Immature natural killer cell (primary cell): ENCODE data around the gene SDK1. TPM values are rescaled to one million over a fixed set of nuclear protein-coding genes. Genes with fewer than 3 reads are reported as not detected.

Experiments
- DNase-seq, 3 donors: peaks; one replicate each; pipeline ENCODE4 v3.0.0; 2022; ENCODE audit warnings: mixed read lengths in 1 of 3
- H3K27ac Mint-ChIP-seq, 6 donors: one replicate each; pipeline ENCODE4 v1.8.0; 2020; ENCODE audit warnings: mixed read lengths in 6 of 6, mild to moderate bottlenecking in 5 of 6, inconsistent platforms in 4 of 6, moderate library complexity in 3 of 6
- H3K27me3 Mint-ChIP-seq, 3 donors: one replicate each; pipeline ENCODE4 v1.8.0; 2020 to 2021; ENCODE audit warnings: low read depth in 3 of 3, mild to moderate bottlenecking in 3 of 3, mixed read lengths in 3 of 3, moderate library complexity in 3 of 3, inconsistent platforms in 1 of 3
- H3K36me3 Mint-ChIP-seq, 3 donors: one replicate each; pipeline ENCODE4 v1.8.0; 2020; ENCODE audit warnings: mixed read lengths in 3 of 3, inconsistent platforms in 2 of 3, mild to moderate bottlenecking in 2 of 3
- H3K4me1 Mint-ChIP-seq, 2 donors: one replicate each; pipeline ENCODE4 v1.8.0; 2020; ENCODE audit warnings: inconsistent platforms in 2 of 2, mild to moderate bottlenecking in 2 of 2, mixed read lengths in 2 of 2, moderate library complexity in 1 of 2
- H3K4me3 Mint-ChIP-seq, 5 donors: one replicate each; pipeline ENCODE4 v1.8.0; 2020; ENCODE audit warnings: mild to moderate bottlenecking in 5 of 5, mixed read lengths in 5 of 5, inconsistent platforms in 3 of 5, moderate library complexity in 3 of 5
- H3K9me3 Mint-ChIP-seq, 6 donors: one replicate each; pipeline ENCODE4 v1.8.0; 2020; ENCODE audit warnings: mild to moderate bottlenecking in 6 of 6, mixed read lengths in 6 of 6, inconsistent platforms in 4 of 6, moderate library complexity in 3 of 6
- polyA plus RNA-seq, 3 donors: library from polyadenylated mRNA; unstranded; fragments of 300-500 nt; fragmentation: Illumina TruSeq; gene quantifications; one replicate each; pipeline ENCODE4 v1.2.3, GENCODE V29; 2021

The SDK1 gene
- polyA plus RNA-seq, 3 donors from 2014 or later, result not detected

DNA sequence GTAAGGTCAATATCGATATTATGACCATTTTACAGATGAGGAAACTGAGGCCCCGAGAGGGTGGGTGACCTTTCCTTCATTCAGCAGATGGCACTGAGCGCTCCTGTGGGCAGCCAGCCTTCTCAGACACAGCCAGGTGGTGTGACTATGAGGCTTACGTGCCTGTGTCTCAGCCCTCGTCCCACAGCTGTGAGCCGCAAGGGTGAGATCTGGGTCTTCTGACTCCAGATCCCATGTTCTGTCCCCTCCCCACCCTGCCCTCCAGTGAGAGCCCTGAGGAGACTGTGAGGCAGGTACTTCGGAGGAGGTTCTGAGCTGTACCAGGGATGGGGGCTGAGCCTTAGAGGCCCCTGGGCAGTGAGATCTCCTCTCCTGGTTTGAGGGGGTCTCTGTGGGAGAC, 767.2 kb downstream of the SDK1 start:
- Mint-ChIP-seq H3K27me3 (peaks cover 0 to 6% (median 3%) of the 10 kb centered on the region in 3 donors), H3K4me3 (no peak overlapping the region), H3K4me1 (peaks cover 0 to 5% of the 10 kb centered on the region in 2 donors), H3K9me3 (no peaks in the 10 kb centered on the region), H3K36me3 (no peaks in the 10 kb centered on the region), H3K27ac (no peak overlapping the region)
- no peak for DNase-seq

DNA sequence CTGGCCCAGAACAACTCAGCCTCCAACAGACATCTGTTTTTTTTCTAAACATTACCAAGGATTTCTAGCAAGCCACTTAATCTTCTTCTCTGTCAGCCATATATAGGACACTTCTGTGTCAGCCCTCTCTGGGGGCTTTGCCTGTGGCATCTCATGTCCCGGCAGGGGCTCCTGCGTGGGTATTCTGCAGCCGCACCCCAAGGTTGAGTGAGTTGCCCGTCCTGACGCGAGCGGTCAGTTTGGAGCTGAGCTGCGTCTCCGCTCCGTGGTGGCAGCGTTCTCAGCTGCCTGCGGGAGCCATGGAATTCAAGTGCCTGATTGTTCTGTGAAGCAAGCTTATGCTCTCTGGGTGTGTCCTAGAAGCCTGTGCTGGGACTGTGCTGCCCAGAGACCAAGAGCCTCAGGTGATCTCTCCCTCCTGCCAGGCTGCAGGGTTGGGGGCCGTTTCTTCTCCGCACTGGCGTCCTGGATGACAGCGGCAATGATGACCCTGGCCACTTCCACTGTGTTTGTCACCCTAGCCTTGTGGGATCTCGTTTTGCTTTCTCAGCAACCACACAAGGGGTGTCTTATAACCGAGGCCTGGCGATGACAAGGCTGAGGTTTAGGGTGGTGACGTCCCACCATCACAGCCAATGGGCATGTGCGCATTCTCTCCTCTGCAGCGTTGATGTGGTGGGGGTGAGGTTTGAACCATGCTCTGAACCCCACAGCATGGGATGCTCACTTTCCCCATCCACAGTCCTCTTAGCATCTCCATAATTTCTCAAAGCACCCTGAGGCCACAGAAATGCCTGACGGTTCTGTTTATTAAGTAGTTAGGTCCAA, 768.4 kb downstream of the SDK1 start:
- Mint-ChIP-seq H3K27me3 (peaks cover 0 to 4% (median 3%) of the 10 kb centered on the region in 3 donors), H3K4me3 (no peak overlapping the region), H3K36me3 (no peaks in the 10 kb centered on the region), H3K4me1 (peaks cover 0 to 5% of the 10 kb centered on the region in 2 donors), H3K9me3 (no peaks in the 10 kb centered on the region), H3K27ac (no peak overlapping the region)
- no peak for DNase-seq

DNA sequence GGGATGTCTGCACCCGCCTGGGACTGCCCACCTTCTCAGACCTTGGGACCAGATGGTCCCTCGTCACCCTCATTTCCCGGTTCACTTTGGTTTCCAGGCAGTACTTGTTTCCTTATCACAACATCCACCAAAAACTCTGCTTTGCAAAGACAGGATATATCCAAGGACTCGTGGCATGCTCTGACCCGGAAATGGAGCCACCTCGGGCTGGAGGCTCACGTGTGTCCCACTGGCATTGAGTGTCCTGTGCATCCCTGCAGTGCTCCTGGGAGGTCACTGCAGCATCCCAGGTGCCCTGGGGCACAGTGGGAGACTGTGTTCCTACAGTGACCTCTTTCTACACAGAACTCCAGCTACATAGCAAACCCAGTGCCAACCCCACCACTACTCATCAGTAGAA, 769.2 kb downstream of the SDK1 start:
- no peak overlapping the region for H3K27ac Mint-ChIP-seq
- peaks cover 0 to 2% of the 10 kb centered on the region in 2 donors for H3K4me1 Mint-ChIP-seq
- no peaks in the 10 kb centered on the region for H3K36me3 Mint-ChIP-seq
- H3K27me3 Mint-ChIP-seq, result peaks cover 0 to 4% (median 3%) of the 10 kb centered on the region in 3 donors
- no peak overlapping the region for H3K4me3 Mint-ChIP-seq
- H3K9me3 Mint-ChIP-seq, result no peaks in the 10 kb centered on the region
- no peak for DNase-seq

DNA sequence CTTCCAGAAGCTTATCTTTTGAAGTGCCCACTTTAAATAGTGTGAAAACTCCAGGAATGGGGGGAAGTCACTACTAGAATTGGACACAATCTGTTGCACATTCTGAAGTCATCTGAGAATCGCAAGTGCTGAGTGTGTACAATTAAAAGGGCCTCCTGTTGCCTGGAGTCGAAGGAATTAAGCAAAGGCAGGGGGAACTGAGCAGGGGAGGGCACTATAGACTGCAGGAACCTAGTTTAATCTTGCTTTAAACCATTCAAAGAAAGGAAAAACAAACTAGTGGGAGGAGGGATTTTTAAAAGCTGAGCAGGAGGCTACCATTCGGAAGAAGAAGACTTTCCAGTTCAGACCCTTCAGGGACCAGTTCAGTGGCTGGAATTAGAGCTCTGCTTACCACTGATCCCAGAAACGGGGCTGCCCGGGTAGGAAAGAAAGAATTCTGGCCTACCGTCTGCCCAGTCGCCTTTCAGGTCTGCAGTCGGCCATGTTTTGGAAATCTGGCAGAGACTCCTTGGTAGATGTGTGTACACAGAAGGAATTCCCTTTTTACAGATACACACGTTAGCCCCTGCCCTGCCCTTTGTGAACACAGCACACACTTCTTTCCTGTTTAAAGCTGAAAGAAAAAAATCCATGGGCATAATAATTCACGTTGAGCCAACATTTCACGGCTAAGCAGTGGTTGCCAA, 770.5 kb downstream of the SDK1 start:
- peaks cover 0 to 4% (median 3%) of the 10 kb centered on the region in 3 donors for H3K27me3 Mint-ChIP-seq
- H3K9me3 Mint-ChIP-seq, result no peaks in the 10 kb centered on the region
- H3K4me3 Mint-ChIP-seq, result no peak overlapping the region
- no peaks in the 10 kb centered on the region for H3K4me1 Mint-ChIP-seq
- H3K27ac Mint-ChIP-seq, result no peak overlapping the region
- DNase-seq, result no peak
- H3K36me3 Mint-ChIP-seq, result no peaks in the 10 kb centered on the region

- H3K4me3 Mint-ChIP-seq, result no peak overlapping the region
Observed at GRCh38 chr7:4072161-4072925, 771.3 kb downstream of the SDK1 start.

GRCh38 chr7:4073052-4073451, 772.0 kb downstream of the SDK1 start:
- H3K9me3 Mint-ChIP-seq, result no peaks in the 10 kb centered on the region
- H3K27me3 Mint-ChIP-seq, result peaks cover 0 to 4% (median 3%) of the 10 kb centered on the region in 3 donors
- no peak overlapping the region for H3K27ac Mint-ChIP-seq
- H3K4me1 Mint-ChIP-seq, result no peaks in the 10 kb centered on the region
- no peak overlapping the region for H3K4me3 Mint-ChIP-seq
- no peaks in the 10 kb centered on the region for H3K36me3 Mint-ChIP-seq
- DNase-seq, result no peak

More at GRCh38 chr7:4072161-4072925, 771.3 kb downstream of the SDK1 start:
- Mint-ChIP-seq H3K27ac (no peak overlapping the region), H3K9me3 (no peaks in the 10 kb centered on the region), H3K4me1 (no peaks in the 10 kb centered on the region), H3K27me3 (peaks cover 0 to 4% (median 3%) of the 10 kb centered on the region in 3 donors), H3K36me3 (no peaks in the 10 kb centered on the region)
- no peak for DNase-seq

DNA sequence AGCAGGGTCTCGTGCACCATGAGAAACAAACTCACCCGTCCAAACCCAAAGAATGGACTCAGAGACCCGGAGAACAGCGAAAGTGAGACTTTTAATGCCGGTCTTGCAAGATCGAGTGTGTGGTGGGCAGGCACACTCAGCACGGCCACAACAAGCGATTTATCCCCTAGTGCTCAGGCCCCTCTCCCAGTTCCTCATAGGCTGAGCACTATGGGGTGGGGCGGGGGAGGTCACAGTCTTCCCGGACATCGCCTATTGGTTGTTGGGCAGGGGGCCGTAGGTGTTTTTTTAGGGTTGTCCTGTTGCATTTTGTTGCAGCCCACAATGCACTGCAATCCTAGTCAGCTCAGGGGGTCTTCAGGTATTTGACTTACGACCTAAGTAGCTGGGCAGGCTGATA, 772.7 kb downstream of the SDK1 start:
- no peaks in the 10 kb centered on the region for H3K36me3 Mint-ChIP-seq
- no peaks in the 10 kb centered on the region for H3K9me3 Mint-ChIP-seq
- DNase-seq, result no peak
- H3K27me3 Mint-ChIP-seq, result peaks cover 0 to 4% (median 3%) of the 10 kb centered on the region in 3 donors
- H3K4me3 Mint-ChIP-seq, result no peak overlapping the region
- no peaks in the 10 kb centered on the region for H3K4me1 Mint-ChIP-seq
- H3K27ac Mint-ChIP-seq, result no peak overlapping the region

DNA sequence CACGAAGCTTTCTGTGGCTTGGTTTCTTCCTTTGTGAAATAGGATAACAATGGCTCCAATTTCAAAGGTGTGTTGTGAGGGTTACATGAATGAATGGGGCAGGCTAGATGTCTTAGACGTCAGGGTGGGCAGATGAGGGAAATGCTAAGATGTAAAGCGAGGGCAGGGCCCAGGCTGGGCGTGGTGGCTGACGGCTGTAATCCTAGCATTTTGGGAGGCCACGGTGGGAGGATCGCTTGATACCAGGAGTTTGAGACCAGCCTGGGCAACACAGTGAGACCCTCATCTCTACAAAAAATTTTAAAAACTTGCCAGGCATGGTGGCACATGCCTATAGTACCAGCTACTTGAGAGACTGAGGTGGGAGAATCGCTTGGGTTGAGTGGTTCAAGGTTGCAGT, 773.4 kb downstream of the SDK1 start:
- H3K36me3 Mint-ChIP-seq, result no peaks in the 10 kb centered on the region
- no peak for DNase-seq
- no peaks in the 10 kb centered on the region for H3K4me1 Mint-ChIP-seq
- no peak overlapping the region for H3K27ac Mint-ChIP-seq
- no peaks in the 10 kb centered on the region for H3K9me3 Mint-ChIP-seq
- H3K27me3 Mint-ChIP-seq, result peaks cover 0 to 4% (median 3%) of the 10 kb centered on the region in 3 donors
- H3K4me3 Mint-ChIP-seq, result no peak overlapping the region

GRCh38 chr7:4074994-4075393, 773.9 kb downstream of the SDK1 start:
- DNase-seq, result no peak
- Mint-ChIP-seq H3K4me3 (no peak overlapping the region), H3K27me3 (peaks cover 0 to 3% (median 3%) of the 10 kb centered on the region in 3 donors), H3K9me3 (no peaks in the 10 kb centered on the region), H3K27ac (no peak overlapping the region), H3K36me3 (no peaks in the 10 kb centered on the region), H3K4me1 (no peaks in the 10 kb centered on the region)

DNA sequence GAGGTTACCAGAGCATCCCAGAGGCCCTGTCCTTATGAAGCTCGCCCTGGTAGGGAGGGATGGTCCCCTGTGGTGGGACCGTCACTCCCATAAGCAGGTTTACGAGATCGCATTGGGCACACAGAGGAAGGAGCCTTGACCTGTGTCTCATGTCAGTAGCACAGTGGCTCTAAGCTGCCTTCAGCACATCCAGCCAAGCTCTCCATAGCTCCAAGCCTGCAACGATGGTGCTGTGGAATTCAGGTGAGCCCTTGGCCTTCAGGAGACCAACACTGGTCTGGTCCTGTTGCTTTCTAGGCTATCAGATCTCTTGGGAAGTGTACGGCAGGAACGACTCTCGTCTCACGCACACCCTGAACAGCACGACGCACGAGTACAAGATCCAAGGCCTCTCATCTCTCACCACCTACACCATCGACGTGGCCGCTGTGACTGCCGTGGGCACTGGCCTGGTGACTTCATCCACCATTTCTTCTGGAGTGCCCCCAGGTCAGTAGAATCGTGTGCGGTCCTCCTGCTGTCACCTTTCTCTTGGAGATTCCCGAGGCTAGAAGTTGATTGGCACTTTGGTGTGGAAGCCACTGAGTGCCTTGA, 775.7 kb downstream of the SDK1 start:
- Mint-ChIP-seq H3K27me3 (peaks cover 0 to 2% (median 2%) of the 10 kb centered on the region in 3 donors), H3K4me3 (no peak overlapping the region), H3K9me3 (no peaks in the 10 kb centered on the region), H3K4me1 (no peaks in the 10 kb centered on the region), H3K36me3 (no peaks in the 10 kb centered on the region), H3K27ac (no peak overlapping the region)
- no peak for DNase-seq

- Mint-ChIP-seq H3K4me1 (no peaks in the 10 kb centered on the region), H3K27ac (no peak overlapping the region), H3K36me3 (no peaks in the 10 kb centered on the region), H3K4me3 (no peak overlapping the region), H3K9me3 (no peaks in the 10 kb centered on the region), H3K27me3 (peaks cover 0 to 2% (median 2%) of the 10 kb centered on the region in 3 donors)
- DNase-seq, result no peak
Observed at GRCh38 chr7:4077980-4078379, 776.9 kb downstream of the SDK1 start.

DNA sequence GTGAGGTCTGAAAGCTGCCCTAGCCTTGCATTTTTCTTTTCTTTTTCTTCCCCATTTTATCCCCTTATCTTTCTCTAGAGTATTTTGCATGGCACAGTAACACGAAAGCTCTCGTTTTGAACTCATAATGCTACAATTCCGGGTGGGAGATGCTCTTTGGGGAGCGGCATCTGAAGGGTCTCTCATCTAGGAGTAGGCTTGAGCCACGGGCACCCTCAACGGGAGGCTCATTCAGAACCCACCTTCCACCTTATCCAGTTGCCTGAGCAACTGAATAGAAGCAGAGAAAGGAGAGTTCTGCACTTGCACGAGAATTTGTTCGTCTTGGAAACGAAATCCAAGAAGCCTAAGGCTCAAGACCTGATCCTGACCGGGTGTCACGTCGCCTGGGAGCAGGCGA, 777.5 kb downstream of the SDK1 start:
- no peak for DNase-seq
- no peaks in the 10 kb centered on the region for H3K36me3 Mint-ChIP-seq
- peaks cover 0 to 2% (median 2%) of the 10 kb centered on the region in 3 donors for H3K27me3 Mint-ChIP-seq
- H3K9me3 Mint-ChIP-seq, result no peaks in the 10 kb centered on the region
- H3K4me1 Mint-ChIP-seq, result no peaks in the 10 kb centered on the region
- no peak overlapping the region for H3K4me3 Mint-ChIP-seq
- no peak overlapping the region for H3K27ac Mint-ChIP-seq

DNA sequence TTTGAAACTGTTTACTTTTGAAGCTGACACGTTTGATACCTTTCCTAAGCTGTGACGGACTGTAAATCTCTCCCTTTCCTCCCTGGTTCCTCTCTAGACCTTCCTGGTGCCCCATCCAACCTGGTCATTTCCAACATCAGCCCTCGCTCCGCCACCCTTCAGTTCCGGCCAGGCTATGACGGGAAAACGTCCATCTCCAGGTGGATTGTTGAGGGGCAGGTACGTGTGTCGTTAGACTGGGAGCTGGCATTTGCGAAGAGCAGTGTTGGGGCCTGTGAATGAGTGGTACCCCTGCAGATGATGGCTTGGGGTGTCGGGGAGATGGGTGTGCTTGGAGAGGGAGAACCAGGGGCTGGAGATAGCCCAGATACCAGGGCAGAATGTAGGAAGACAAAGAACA, 778.3 kb downstream of the SDK1 start:
- Mint-ChIP-seq H3K36me3 (no peaks in the 10 kb centered on the region), H3K27ac (no peak overlapping the region), H3K27me3 (peaks cover 0 to 2% (median 2%) of the 10 kb centered on the region in 3 donors), H3K9me3 (no peaks in the 10 kb centered on the region), H3K4me1 (no peaks in the 10 kb centered on the region), H3K4me3 (no peak overlapping the region)
- DNase-seq, result no peak
